HEK293T (cell line): ENCODE results near the gene TNNC2.

Experiments used
- FOXA1 ChIP-seq: fragments of 450-650 bp; IDR thresholded peaks from 2 replicates; pipeline ENCODE4 v1.6.1; 2016; ENCODE audit warnings: mild to moderate bottlenecking
- SP1 ChIP-seq: fragments of 450-650 bp; IDR thresholded peaks from 2 replicates; pipeline ENCODE4 v1.6.1; 2017

- TF ChIP-seq SP1 = no peak
- no peak for TF ChIP-seq FOXA1
Observed at GRCh38 chr20:45780159-45780558, 47.0 kb downstream of the TNNC2 start.
